Activated effector memory CD4-positive, alpha-beta T cell treated with anti-CD3 and anti-CD28 coated beads, Interleukin-2, amount 50 U/mL, for 16 hours (primary cell): ENCODE measurements around the gene C16orf86.
"Not testable (repeated sequence)": the region's sequence is repeated elsewhere in the genome, so short reads cannot be mapped to it uniquely, and the experiment has no call there.

ENCODE experiments used
- DNase-seq: peaks from one replicate; pipeline ENCODE4 v3.0.0-alpha.2; 2020

C16orf86 gene

DNA sequence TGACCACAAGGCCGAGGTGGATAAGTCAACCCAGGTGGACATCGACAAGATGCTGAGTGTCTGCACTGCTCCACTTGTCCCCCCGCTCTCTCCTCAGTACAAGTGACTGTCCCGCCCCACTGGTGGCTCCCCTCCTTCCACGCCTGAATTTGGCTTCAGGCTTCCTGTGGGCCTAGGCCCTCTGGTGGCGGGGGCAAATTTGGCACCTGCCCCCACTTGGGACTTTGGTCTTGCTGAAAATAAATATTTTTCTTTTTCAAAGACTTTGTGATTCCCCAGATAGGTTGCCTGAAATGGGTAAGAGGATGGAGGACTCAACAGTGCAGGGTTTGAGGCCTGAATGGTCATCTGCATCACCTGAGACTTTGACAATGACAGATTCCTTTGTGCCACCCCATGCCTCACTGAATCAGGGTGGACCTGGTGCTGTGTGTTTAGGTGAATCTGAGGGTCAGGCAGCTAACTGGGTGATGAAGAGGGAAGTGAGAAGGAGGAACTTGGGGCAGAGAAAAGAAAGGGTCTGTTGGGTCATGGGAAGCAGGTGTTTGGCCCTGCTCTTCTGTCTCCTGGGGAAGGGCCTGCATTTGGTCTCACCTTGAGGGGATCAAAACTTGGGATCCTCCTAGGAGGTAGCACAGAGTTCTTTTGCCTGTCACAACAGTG lies 2.0 kb downstream of the C16orf86 start:
- no peak for DNase-seq

DNA sequence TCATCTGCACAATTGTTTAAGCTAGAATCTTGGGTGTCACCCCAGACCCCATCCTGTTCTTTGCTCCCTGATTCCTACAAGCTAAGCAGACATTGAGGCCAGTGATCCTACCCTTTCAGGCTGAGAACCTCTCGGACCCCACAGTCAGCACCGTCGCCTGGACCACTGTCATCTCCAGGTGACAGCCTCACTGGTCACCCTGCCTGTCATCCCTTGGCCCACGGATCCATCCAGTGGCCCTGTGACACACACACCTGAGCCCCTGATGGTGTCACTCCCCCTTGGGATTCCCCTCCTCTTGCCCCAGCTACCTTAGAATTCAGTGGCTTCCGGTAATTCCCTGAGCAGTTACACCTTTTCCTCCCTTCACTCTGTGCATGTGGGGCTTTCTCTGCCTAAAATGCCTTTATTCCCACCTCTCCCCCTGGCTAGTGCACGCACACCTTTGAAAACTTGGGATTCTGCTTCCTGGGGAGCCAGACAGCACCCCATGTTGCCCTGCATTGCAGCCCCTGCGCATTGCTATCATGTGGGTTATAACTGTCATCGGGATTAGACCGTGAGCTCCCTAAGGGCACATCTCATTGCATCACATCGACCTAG lies 3.0 kb downstream of the C16orf86 start:
- DNase-seq: no peak

DNA sequence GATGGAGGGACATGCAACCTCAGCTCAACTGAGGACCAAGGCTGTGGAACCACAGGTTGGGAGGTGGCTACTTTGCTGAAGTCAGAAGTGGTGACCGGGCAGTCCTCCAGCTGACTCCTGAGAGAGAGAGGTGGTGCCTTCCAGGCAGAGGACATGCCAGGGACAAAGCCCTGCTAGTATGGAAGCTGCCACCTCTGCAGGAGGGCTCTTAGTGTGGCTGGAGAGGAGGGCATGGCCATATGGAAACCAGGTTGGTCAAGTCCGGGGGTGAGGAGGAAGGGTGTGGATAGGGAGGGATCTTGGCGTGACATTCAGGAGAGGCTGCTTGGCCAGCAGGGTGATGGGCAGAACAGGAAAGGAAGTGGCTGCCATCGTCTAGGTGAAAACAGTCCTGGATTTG lies 5.7 kb downstream of the C16orf86 start:
- no peak for DNase-seq

DNA sequence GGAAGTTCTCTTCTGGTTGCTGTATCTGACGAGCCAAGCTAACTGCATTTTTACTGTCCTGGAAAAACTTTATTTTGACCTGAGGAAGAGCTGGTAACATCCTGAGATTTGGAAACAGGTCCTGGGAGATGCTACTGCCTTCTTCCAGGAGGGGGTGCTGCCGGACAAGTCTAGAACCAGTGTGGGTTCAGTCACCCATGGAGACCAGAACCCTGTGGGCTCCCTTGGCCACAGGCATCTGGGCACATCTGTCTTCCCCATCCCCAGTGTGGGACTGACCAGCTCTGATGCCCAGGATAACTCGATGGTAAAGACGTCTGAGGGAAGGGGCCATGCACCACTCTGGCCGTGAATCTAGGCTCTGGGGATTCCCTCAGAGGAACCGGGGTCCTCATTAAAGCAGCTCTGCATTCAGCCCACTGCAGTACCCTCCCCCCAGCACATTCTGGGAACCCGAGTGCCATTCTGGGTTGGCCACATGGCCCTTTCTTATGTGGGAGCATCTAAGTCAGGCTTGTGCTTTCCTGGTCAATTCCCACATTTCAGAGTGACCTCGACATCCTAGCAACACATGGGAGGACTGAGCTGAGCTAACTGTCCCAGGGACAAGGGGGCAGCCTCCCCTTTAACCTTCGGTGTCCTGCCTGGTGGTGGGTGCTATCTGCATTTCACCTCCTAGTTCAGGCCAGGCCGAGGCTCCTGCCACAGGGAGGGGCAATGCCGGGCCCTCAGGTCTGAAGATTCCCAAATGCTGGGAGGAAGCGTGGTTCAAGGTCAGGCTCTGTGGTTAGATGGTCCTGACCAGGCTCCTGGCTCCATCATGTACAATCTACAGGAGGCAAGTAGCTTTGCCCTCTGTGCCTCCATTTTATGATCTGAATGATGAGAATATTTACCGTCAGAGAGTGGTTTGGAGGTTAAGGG lies 6.4 kb downstream of the C16orf86 start:
- peak; percentile 79 for DNase-seq

DNA sequence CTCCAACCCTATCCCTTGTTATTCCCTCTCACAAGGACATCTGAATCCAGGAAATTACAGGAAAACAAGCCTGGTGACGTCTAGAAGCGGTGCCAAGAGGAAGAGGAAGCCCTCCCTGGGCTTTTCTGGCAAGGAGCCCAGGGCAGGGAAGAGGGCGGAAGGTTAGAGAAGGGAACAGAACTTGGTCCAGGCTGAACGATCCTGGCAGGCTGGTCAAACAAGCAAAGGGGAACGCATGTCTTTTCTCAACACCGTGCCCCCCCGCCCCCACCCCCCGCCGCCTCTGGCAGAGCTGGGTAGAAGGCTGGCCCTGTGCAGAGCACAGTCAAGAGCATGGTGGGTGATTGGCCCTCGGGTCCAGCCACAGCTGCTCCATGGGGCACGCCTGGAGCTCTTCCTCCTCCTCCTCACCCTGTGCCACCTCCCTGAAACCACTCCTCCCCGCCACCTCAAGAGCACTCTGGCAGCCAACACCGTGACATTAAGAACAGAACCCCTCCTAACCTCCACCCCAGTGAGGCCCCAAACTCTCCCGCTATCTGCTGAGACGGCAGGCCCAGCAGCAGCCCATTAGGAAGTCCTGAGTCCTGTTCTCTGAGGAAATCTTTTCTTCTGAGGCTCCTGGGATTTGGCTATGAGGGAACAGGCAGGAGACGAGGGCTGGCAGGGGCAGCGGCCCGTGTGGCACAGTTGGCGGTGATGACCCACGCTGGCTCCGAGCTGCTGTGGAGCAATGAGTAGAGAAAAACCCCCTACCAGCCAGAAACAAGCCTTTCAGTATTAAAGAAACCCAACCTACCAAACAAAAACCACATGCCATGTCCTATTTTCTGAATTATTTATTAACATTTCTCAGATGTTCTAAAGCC lies 7.3 kb downstream of the C16orf86 start:
- DNase-seq: no peak

DNA sequence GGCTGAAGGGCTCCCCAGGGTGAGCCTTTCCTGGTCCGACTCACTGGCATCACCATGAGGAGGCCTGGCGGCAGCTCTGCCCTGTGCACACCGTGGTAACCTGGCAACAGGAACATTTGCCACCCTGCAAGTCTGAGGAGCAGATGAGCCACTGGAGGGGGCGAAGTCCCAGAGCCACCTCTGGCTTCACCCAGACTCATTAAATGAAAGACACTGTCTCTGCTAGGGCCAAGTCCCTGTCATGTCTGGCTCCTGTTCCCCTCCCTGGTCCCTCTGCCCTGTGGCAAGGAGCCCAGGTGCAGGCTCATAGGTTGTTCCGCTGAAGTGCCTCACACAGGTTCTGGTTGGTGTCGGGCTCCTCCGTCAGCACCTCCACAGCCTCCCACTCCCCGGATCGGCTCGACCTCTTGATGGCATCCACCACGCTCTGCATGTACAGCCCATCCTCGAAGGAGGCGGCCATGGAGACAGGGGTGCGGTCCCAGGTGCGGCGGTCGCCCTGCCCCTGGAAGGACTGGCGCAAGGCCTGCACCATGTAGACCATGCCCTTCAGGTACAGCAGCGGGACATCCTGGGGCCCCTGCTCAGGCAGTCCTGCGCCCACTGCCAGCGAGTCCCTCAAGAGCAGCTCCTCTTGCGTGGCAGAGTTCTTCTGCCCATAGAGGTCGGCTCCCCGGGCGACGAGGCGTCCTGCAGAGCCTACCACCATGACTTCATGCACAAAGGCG lies 8.4 kb downstream of the C16orf86 start:
- DNase-seq: no peak

DNA sequence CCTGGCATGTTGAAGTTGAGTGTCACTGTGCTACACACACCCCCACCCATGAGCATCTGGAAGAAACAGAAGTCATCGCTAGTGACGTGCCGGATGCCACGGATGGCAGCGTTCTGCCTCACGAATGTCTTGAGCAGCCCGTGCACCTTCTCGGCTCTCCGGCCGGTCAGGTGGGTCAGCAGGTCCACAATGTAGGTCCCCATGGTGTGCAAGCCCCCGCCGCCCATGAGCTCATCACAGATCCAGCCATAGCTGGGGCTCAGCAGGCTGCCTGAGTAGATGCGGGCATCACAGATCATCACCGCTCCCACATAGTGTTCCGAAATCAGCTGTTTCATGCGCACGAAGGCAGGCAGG lies 8.9 kb downstream of the C16orf86 start:
- no peak for DNase-seq

DNA sequence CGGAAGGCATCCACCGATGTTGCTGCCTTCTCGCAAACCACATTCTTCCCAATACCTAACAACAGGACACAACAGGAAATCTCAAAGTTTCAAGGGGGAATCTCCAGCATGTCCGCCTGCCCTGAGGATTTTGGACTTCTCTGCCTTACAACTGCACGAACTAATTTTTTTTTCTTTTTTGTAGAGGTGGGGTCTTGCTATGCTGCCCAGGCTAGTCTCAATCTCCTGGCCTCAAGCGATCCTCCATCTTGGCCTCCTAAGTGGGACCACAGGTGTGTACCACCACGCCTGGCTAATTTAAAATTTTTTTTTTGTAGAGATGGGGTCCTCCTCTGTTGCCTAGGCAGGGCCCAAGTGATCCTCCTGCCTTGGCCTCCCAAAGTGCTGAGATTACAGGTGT lies 9.4 kb downstream of the C16orf86 start:
- DNase-seq: no peak

DNA sequence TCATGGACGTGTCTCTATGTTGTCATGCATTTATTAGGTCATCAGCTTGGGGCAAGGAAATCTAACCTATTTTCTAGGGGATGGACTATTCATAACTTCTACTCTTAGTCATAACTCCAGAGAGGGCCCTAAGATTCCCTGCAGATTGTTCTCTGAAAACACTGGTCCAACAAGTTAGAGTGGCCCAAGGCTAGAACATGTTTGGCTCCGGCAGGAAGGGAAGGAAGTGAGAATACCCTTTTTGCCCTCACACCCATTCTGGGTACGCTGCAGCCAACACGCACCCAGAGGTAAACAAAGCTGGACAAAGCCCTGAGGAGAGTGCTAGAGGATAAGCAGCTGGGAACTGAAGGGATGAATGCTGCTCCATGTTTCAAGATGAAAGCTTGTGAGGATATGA lies 9.9 kb downstream of the C16orf86 start:
- no peak for DNase-seq

DNA sequence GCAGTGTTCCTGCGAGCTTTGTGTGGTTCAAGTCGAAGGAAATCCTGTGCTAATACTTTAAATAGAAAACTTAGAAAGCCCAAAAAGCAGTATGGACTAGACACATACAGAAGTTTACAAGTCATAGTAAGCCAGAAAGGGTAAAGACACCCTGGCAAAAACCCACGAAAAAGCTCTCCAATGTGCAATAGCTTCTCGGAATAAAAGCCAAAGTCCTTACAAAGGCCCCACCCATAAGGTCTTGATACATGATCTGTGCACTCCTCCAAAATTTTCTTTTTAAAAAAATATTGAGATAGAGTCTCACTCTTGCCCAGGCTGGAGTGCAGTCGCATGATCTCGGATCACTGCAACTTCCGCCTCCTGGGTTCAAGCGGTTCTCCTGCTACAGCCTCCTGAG lies 10.3 kb downstream of the C16orf86 start:
- DNase-seq: no peak

DNA sequence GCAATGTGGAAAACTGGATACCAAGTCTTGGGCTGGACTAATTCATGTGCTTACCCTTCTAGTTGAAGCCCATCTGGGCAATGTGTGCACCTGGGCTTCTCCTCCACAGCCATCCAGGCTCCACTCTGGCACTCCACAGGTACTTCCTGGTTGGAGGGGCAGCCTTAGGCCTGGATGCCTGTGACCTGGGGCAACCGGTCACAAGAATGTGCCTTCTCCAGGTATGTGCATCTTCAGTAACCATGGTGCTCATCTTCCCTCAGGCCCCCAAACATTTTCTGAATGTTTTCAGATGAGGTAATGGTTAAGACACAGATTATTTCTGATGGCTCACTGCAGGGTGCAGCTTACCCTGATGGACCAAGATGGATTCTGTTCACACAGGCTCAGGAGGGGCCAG lies 11.1 kb downstream of the C16orf86 start:
- no peak for DNase-seq

DNA sequence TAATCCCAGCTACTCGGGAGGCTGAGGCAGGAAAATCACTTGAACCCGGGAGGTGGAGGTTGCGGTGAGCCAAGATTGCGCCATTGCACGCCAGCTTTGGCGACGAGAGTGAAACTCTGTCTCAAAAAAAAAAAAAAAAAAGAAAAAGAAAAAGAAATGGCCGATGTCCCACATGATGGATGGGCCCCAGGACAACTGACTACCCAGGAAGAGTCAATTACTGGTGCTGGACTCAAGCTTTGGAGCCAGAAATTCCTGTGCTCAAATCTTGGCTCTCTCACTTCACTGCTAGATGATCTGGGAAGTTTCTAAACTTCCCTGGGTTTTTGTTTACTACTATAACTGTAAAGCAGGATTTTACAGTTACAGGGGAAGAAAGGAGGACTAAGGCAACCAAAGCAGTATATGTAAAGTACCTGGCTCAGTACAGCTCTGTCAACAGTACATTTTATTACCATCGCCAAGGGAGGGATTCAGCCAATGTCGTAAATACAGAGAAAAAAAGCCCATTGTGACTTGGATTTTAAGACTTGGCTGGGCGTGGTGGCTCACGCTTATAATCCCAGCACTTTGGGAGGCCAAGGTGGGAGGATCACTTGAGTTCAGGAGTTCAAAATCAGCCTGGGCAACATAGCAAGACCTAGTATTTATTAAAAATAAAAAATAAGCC lies 11.9 kb downstream of the C16orf86 start:
- no peak for DNase-seq

DNA sequence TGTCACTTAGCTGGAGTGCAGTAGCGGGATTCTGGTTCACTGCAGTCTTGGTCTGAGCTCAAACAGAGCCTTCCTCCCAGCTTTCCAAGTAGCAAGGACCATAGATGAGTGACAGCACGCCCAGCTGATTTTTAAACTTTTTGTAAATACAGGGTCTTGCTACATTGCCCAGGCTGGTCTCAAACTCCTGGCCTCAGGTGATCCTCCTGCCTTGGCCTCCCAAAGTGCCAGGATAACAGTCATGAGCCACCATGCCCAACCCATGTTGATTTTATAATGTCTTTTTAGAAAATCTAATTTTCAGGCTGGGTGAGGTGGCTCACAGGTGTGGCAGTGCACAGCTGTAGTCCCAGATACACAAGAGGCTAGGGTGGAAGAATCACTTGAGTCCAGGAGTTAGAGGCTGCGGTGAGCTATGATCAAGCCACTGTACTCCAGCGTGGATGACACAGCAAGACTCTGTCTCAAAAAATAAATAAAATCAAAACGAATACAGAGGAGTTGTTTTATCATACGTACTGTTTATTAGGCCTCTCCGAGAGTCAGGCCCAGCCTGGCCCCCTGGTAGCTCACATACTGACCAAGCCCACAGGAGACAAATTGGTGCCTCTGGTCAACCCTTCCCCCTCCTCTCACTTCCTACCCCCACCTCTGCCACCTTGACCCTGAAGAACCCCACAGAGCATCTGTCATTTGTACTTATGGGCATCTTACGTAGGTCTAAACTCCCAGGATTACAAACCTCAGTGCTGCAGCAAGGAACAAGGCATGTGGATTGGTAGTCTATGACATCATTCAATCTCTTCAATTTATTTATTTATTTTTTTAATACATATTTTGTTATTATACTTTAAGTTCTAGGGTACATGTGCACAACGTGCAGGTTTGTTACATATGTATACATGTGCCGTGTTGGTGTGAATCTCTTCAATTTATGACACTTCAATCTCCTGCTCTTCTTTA lies 13.6 kb downstream of the C16orf86 start:
- no peak for DNase-seq

DNA sequence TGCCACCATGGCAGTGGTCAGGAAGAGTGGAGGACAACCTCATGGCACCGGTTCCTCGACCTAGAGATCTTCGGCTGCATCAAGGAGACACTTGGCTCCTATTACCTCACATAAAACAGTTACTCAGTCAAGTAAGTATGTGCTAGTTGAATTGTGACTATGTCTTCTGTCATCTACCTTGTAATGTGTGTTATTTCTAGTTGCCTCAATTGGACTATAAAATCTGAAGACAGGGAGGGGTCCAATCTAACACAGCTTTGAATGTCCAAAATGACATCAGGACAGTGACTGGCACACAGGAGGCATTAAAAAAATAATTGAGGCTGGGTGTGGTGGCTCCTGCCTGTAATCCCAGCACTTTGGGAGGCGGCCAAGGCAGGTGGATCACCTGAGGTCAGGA lies 17.2 kb downstream of the C16orf86 start:
- no peak for DNase-seq

DNA sequence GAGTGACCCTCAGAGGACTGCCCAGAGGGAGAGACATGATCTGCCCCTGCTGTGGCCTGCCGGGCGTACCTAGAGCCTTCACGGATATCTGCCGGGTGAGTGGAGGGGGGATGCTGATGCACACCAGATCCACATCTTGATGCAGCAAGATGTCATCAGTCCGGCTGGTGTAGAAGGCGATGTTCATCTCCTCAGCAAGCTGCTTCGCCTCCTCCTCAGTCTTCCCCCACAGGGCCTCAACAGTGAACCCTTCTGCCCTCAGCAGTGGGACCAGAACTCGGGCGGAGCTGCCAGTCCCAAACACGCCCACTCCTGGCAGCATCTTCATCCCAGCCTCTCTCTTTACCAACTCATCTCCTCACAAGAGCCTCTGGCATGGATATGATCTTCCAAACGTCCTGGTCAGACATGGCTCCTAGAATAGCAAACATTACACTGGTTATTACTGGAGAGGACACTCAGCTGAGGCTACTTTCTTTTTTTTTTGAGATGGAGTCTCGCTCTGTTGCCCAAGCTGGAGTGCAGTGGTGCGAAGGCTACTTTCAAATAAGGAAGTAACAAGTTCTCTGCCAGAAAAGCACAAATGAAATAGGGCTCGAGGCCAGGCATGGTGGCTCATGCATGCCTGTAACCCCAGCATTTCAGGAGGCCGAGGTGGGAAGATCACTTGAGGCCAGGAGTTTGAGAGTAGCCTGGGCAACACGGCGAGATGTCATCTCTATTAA lies 18.9 kb downstream of the C16orf86 start:
- DNase-seq: no peak

DNA sequence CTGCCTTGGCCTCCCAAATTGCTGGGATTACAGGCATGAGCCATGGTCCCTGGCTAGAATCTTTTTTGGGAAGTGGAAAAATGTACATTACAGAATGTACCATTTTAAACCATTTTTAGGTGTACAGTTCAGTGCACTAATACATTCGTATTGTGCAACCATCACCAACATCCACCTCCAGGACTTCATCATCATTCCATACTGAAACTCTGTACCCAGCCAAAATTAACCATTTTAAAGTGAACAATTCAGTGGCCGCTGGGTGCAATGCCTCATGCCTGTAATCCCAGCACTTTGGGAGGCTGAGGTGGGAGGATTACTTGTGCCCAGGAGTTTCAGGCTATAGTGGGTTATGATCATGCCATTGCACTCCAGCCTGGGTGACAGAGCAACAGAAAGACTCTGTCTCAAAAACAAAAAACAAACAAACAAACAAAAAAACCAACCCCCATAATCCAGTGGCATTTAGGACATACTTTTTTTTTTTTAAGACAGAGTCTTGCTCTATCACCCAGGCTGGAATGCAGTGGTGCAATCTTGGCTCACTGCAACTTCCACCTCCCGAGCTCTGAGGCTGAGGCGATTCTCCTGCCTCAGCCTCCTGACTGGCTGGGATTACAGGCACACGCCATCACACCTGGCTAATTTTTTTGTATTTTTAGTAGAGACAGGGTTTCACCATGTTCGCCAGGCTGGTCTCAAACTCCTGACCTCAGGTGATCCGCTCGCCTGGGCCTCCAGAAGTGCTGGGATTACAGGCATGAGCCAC lies 27.1 kb downstream of the C16orf86 start:
- DNase-seq: not testable (repeated sequence)

DNA sequence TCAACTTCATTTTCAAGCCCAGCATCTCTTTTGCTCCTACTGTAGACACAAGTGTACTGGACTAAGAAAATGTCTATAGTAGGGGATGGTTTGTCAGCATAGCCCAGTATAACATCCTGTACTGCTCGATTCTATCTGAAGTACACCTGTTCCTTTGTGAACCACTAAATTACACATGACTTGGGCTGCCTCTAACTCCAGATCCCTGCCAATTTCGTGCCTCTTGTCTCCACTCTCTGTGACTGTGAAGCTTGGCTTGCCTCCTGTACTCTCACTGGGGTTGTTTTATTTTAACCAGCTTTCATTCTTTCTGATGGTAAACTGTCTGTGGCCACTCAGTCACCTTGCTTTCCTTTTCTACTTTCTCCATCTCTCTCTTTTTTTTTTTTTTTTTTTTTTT lies 28.0 kb downstream of the C16orf86 start:
- no peak for DNase-seq

DNA sequence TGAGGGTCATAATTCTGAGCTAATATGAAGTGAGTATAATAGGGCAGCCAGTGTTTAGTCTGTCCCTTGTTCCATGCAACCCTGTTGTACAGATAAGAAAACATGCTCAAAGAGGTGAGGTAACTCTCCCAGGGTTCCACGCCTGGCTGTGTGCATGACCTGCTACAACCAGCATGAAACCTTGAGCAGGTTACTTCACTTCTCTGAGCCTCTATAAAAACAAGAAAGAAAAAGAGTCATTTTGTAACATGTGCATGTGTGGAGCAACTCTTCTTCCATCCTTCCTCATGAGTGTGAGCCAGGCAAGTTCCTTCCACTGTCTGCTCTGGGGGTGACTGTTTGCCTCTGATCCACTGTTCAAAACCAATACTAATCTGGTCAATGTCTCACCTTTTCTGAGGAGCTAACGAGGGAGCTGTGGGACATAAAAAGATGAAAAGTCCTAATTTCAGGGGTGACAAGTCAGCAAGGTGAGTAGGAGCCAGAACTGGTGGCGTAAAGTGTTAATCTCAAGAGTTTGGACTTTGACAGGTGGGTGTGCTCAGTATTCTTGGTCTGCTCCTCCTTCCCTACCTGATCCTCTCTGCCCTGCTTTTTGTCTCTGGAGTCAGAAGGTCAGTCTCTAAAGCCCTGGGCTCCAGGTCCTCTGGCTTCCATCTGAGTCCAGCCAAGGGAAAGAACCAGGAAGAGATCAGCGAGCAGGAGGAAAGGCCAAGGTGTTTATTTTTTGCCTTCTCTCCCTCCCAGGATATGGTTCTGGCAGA lies 31.0 kb downstream of the C16orf86 start:
- no peak for DNase-seq
